Stimulated activated CD8-positive, alpha-beta memory T cell treated with anti-CD3 and anti-CD28 coated beads, Interleukin-4, amount 100 ng/mL, for 1 hour (primary cell): ENCODE data around the gene ELOVL1.

Experiments
- DNase-seq, 2 donors: peaks; one replicate each; pipeline ENCODE4 v3.0.0-alpha.2; 2020; ENCODE audit warnings: low read depth in 2 of 2, low spot score in 1 of 2

ELOVL1 gene

GRCh38 chr1:43358121-43358745, 9.6 kb downstream of the ELOVL1 start:
- no peak for DNase-seq

DNA sequence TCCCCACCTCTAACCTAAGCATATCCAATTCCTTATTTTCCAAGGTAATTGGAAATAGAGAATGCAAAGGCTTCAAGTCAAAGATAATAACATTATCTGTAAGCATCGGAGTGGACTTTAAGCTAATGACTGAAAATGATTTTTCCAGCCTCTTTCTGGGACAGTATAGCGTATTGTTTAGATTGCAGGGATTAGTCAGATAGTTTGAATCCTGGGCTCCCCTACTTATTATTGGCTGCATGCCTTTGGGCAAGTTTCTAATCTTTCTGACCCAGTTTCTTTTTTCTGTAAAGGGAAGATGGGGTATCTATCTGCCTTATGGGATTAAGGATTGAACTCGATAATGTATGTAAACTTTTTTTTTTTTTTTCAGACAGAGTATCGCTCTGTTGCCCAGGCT, 10.6 kb downstream of the ELOVL1 start:
- no peak for DNase-seq

DNA sequence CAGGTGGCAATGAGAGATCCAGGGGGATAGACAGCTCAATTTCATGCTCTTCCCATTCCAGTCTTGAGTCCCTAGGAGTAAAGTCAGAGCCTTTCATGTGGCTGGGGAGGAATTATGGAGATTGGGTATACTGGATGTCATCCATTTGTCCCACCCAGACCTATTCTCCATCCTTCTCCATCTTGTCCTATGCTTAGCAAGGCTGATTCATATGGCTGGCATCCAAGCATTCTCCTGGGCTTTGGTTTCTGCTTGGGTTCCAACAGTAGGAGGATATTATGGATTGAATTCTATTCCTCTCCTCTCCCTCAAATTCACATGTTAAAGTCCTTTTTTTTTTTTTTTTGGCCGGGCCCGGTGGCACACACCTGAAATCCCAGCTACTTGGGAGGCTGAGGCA, 12.9 kb downstream of the ELOVL1 start:
- DNase-seq, result no peak

DNA sequence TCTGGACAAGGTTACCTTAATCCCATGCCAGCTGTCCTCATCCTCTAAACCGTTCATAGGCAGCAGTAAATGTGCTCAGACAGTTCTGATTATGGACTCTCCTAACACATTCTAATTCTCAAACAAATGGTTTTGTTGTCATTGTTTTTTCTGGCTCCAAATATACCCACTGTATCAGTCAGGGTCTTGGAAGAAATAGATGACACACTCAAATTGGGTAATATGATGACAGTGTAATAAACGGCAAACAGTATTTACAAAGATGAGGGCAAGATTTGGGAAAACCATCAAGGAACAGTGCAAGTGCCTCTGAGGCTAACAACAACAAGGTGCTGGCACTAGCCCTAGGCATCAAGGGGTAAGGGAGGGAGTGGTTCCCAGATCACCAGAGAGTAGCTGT, 13.3 kb downstream of the ELOVL1 start:
- DNase-seq, result no peak

DNA sequence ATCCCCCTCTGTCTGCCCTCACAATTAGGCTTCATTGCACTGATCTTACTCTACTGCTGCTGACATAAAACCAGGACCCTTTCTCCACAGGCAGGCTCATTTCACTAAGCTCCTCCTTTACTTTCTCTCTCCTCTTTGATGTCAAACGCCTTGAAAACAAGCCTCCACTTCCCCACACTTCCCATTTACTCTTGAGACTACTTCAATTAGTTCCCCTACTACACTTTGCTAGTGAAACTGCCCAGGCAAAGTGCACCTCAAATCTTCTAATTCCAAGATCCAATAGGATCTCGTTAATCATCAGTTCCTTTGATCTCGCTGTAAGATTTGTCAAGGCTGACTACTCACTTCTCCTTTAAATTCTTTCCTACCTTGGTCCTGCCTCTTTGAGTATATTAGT, 14.9 kb downstream of the ELOVL1 start:
- DNase-seq, result no peak

DNA sequence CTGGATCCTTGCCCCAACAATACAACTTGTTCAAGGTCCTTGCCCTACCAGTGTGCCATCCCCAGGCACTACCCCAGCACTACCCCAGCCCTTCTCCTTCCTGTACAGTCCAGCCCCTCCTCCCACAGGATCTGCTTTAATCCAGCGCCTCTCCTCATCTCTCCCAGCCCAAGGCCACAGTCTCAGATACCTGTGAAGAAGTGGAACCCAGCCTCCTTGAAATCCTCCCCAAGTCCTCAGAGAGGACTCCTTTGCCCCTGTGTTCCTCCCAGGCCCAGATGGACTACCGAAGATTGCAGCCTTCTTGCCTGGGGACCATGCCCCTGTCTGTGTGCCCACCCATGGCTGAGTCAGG, 15.5 kb downstream of the ELOVL1 start:
- no peak for DNase-seq

- DNase-seq, result no peak
These were observed 16.1 kb downstream of the ELOVL1 start for GRCh38 chr1:43351421-43352350.

DNA sequence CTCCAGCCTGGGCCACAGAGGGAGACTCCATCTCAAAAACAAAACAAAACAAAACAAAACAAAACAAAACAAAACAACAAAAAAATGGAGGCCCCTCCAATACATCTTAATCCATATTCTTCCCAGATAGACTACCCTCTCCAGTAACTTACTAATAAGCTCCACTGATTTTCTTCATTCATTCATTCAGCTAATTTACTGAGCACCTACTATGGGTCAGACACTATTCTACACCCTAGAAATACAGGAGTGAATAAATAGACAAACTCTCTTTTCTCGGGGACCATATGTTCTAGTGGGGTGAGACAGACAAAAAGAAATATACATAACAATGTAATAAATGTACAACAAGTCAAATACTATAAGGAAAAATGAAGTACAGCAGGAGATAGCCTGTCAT, 16.8 kb downstream of the ELOVL1 start:
- no peak for DNase-seq

DNA sequence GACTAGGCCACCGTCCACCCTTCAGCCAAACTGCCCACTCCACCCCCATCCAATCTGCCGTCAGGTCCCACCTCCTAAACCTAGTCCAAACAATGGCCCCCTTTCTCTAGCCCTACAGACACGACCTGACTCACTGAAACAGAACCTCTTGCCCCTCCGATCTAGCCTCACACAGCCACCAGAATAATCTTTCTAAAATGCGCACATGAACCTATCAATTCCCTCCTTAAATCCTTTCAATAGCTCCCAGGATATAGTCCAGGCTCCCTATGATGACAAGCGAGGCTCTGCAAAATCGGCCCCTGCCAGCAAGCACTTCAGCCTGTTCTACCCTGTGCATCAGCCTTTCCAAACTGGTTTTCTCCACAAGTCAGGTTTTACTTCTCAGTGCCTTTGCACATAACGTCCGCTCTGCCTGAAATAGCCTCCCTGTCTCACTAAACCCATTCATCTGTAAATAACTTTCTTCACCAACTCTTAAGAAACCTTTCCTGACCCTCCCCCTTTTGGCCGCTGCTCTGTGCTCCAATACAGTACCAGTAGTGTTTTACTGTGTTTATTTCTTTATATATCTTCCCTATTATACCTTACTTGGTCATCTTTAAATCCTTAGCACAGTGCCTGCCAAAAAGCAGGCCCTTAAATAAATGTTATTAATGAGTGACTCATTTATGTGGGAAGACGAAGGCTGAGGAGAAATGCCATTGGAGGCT, 18.1 kb downstream of the ELOVL1 start:
- DNase-seq, result no peak

DNA sequence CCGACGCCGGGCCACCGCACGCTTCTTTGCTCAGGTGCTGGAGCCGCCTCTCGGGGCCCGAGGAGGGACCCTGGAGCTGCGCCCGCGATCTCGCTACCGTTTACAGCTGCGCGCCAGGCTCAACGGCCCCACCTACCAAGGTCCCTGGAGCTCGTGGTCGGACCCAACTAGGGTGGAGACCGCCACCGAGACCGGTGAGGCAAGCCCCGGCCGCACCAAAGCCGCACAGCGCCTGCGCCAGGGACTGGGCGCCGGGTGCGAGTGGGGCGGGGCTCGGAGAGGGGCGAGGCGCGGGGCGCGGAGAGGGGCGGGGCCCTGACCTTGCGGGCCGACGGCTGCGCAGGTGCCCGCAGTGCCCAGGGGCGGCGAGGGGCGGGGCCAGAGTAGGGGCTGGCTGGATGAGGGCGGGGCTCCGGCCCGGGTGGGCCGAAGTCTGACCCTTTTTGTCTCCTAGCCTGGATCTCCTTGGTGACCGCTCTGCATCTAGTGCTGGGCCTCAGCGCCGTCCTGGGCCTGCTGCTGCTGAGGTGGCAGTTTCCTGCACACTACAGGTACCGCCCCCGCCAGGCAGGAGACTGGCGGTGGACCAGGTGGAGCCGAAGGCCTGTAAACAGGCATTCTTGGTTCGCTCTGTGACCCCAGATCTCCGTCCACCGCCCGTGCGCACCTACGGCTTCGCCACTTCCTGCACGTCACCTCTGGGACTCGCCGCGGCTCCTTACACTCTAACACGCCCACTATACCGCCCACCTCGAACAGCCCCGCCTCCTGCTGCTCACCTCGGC, 18.8 kb downstream of the ELOVL1 start:
- DNase-seq, result no peak

- no peak for DNase-seq
These were observed 19.4 kb downstream of the ELOVL1 start for GRCh38 chr1:43348343-43348808.

- no peak for DNase-seq
These were observed 21.2 kb downstream of the ELOVL1 start for GRCh38 chr1:43346636-43347035.

GRCh38 chr1:43345120-43345519, 22.7 kb downstream of the ELOVL1 start:
- no peak for DNase-seq

- no peak for DNase-seq
These were observed 23.5 kb downstream of the ELOVL1 start for GRCh38 chr1:43344267-43344850.

- no peak for DNase-seq
These were observed 27.3 kb downstream of the ELOVL1 start for GRCh38 chr1:43340559-43340958.

DNA sequence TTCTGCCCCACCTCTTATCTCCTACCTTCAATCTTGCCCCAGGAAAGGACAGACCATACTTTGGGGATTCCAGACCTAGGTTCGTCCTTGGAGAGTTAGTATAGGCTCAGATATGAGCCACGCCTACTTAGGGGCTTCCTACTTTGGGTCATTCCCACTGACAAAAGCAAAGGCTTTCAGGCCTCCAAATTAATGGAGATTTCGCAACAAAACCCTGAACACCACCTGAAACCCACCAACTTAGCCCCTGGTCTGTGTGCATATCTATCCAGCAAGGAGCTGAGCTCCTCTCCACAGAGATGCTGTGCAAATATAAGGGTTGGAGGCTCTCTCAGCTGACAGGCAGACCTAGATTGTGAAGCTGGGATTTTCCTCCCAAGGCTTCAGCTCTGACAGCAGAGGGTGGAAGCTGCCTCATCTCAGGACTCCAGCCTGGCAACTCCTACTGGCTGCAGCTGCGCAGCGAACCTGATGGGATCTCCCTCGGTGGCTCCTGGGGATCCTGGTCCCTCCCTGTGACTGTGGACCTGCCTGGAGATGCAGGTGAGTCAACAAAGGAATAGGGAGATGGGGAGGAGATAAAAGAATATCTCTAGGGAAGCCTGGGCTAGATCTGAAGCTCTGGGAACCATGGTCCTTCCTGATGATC, 28.1 kb downstream of the ELOVL1 start:
- DNase-seq, result no peak

- no peak for DNase-seq
These were observed 29.8 kb downstream of the ELOVL1 start for GRCh38 chr1:43338001-43338400.

DNA sequence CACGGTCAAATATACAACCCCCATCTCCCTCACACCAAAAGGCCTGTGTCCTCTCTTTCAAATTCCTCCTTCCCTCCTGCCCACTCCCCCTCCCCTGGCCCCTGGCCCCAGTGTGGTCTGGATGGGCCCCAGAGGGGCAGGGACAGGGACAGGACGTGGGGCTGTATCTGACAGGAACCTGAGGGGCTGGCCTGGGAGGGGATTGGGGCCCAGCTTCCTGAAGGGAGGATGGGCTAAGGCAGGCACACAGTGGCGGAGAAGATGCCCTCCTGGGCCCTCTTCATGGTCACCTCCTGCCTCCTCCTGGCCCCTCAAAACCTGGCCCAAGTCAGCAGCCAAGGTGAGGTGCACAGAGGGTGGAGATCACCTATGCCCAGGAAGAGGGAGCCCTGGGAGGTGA, 30.2 kb downstream of the ELOVL1 start, which contains the start of gene MPL:
MPL (plus strand) TSS at position 231 of the 400 bp plus-strand sequence; CDS start at position 262, 31 bp downstream.
- no peak for DNase-seq

DNA sequence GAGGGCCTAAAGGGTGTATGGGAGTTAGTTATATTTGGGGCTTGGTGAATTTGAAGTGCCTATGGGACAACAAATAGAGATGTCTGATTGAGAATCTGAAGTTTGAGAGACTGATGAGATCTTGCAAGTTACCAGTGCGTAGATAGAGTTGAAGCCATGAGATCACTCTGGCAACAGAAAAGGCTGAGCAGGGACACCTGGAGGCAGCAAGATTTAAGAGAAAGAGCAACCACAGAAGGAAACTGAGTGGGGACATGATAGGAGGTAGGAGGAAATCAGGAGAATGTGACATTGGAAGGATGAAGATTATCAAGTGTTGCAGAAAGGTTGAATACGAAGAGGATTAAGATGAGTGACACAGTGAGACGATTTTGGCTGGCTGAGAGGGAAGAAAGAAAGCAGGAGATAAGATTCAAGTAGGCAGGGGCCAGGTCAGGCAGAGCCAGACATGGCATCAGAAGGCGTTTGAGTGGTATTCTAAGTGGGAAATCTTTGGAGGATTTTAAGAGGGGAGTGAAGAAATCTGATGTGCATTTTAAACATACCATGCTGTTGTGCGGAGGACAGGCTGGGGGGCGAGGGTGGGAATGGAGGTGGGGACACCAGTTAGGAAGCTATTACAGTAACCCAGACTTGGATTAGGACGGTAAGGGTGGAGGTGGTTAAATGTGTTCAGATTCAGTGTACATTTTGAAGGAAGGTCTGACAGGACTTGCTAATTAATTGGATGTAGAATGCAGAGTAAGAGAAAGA, 33.2 kb downstream of the ELOVL1 start:
- DNase-seq, result no peak
